Activated naive CD4-positive, alpha-beta T cell (primary cell): Measurements from ENCODE around the gene GRID1.

Source experiments
- DNase-seq, 4 experiments: peaks; one replicate each; lab custom pipeline; 2025; lab: John Stamatoyannopoulos, UW

GRID1 gene

GRCh38 chr10:86211691-86212390 is 154.8 kb downstream of the GRID1 start:
- DNase-seq: no peak

- DNase-seq: no peak
Observed at GRCh38 chr10:86210416-86210815, 156.2 kb downstream of the GRID1 start.

- DNase-seq: no peak
Observed at GRCh38 chr10:86209726-86210125, 156.9 kb downstream of the GRID1 start.

GRCh38 chr10:86207226-86207625 is 159.4 kb downstream of the GRID1 start:
- DNase-seq: no peak

- no peak for DNase-seq
Observed at GRCh38 chr10:86206240-86206579, 160.4 kb downstream of the GRID1 start.

- DNase-seq: no peak
Observed at GRCh38 chr10:86205306-86206239, 161.0 kb downstream of the GRID1 start.

- no peak for DNase-seq
Observed at GRCh38 chr10:86204421-86205305, 161.9 kb downstream of the GRID1 start.

GRCh38 chr10:86203162-86203905 is 163.3 kb downstream of the GRID1 start:
- no peak for DNase-seq

GRCh38 chr10:86202226-86202735 is 164.3 kb downstream of the GRID1 start:
- no peak for DNase-seq

- no peak for DNase-seq
Observed at GRCh38 chr10:86200867-86201266, 165.7 kb downstream of the GRID1 start.

- DNase-seq: no peak
Observed at GRCh38 chr10:86200269-86200668, 166.3 kb downstream of the GRID1 start.

- DNase-seq: no peak
Observed at GRCh38 chr10:86199041-86199440, 167.6 kb downstream of the GRID1 start.

- no peak for DNase-seq
Observed at GRCh38 chr10:86198271-86198670, 168.3 kb downstream of the GRID1 start.

GRCh38 chr10:86197166-86197790 is 169.3 kb downstream of the GRID1 start:
- no peak for DNase-seq

GRCh38 chr10:86195521-86196157 is 171.0 kb downstream of the GRID1 start:
- DNase-seq: no peak

- no peak for DNase-seq
Observed at GRCh38 chr10:86194684-86195083, 171.9 kb downstream of the GRID1 start.

GRCh38 chr10:86193841-86194240 is 172.8 kb downstream of the GRID1 start:
- DNase-seq: no peak

GRCh38 chr10:86192691-86193090 is 173.9 kb downstream of the GRID1 start:
- DNase-seq: no peak

- DNase-seq: no peak
Observed at GRCh38 chr10:86192147-86192546, 174.4 kb downstream of the GRID1 start.

GRCh38 chr10:86191686-86192085 is 174.9 kb downstream of the GRID1 start:
- no peak for DNase-seq
